Ureter (tissue), 1 donor: Measurements from ENCODE around the gene NCOR2. TPM values are rescaled to one million over a fixed set of nuclear protein-coding genes. Genes with fewer than 3 reads are reported as not detected.
"Not testable (repeated sequence)": the region's sequence is repeated elsewhere in the genome, so short reads cannot be mapped to it uniquely, and the experiment has no call there.

ENCODE experiments used
- DNase-seq: peaks from one replicate; pipeline ENCODE4 v3.0.0-alpha.2; 2020; ENCODE audit warnings: low spot score
- total RNA-seq: library from RNA; stranded (reverse); gene quantifications from one replicate; pipeline ENCODE4 v1.2.4, GENCODE V29; 2023
- donor health status: DM: yes; HTN: yes; CAD: no.

Gene NCOR2
- total RNA-seq, 1 donor from 2014 or later: 200 TPM

DNA sequence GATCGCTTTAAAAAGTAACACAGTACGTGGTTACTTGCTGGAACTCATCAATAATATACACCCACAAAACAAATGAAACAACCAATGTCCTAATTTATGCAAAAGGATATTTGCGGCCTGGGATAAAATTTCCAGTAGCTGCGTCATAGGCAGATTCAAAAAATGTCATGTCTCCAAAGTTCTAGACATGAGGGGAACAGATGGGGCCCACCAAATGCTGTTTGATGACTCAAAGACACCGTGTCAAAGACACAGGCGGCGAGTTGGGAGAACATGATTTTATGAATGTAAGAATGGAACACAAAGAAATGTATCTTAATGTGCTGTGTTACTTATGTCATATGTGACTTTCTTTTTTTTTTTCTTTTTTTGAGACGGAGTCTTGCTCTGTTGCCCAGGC, 34.3 kb upstream of the NCOR2 start:
- no peak for DNase-seq

DNA sequence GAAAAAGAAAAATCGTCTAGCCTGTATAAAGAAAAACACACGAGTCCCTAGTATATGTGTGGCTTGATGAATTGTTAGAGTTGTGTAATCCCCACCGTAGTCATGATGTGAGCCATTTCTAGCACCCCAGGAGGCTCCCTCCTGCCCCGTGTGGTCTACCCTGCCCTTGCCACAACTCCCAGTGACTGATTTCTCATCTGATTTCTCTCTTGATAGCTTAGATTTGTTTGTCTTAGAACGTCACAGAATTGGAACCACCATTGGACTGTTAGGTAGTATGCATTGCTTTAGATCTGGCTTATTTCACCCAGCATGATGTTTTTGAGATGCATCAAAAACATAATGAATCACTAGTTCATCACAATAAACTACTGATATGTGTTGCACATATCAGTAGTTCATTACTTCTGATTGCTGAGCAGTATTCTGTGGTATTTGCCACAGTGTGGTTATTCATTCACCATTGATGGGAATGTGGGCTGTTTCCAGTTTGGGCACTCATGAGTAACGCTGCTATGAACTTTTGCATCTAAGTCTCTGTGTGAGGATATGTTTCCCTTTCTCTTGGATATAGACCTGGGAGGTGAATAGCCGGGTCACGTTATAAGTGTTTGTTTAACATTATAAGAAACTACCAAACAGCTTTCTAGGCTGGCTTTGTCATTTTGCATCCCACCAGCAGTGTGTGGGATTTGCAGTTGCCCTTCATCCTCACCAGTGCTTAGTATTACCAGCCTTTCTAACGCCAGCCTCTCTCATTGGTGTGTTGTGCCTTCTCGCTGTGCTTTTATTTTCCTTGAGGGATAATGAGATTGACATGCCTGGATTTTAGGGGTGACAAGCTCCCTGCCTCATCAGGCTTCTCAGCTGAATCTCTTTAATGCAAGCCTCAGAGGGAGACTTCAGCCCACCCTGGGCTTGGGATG, 31.9 kb upstream of the NCOR2 start:
- no peak for DNase-seq

DNA sequence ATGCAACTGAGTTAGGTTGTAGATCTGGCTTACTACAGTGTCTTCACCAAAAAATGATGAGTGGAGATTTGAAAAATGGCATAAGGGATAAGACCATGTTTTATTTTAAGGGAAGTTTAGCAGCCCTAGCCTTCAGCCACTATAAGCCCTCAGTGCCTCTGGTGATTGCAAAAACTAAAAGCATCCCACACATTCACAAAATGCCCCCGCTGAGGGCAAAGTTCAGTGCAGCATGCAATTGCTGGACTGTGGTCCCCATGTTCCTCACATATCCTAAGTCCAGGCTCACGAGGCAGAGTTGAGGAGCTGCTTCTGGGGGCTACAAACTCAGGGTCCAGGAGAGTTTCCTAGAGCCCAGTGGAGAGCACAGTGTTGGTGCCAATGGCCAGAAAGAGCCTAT, 29.6 kb upstream of the NCOR2 start:
- DNase-seq: no peak

DNA sequence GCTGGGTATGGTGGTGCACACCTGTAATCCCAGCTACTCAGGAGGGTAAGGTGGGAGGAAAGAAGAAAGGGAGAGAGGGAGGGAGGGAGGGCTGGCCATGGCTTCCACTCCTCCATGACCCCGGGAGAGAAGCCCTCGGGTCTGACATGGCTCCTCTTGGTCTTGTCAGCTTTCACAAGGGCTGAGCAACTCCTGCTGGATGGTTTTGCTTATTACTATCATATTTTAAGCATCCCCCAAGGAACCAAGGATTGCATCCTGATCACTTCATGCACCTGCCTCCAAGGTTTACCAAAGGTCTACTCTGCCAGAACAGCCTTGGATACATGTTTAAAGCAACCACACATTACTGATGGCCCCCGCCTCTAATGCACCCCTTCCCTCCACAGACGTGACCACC, 28.0 kb upstream of the NCOR2 start:
- no peak for DNase-seq

DNA sequence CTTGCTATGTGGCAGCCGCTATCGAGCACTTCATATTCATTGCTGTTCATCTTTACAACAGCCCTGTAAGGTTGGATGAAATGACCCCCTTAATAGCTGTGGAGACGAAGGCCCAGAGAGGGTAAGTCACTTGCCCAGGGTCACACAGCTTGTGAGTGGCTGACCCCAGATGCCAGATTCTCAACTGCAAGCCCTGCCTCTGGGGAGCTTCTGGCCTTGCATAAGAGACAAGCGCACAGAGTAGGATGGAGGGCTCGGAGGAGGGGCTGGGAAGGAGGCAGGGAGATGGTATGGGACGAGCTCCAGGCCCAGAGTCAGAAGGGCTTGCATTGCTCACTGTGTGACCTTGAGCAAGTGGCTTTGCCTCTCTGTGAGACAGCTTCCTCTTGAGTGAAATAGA, 27.4 kb upstream of the NCOR2 start:
- no peak for DNase-seq

DNA sequence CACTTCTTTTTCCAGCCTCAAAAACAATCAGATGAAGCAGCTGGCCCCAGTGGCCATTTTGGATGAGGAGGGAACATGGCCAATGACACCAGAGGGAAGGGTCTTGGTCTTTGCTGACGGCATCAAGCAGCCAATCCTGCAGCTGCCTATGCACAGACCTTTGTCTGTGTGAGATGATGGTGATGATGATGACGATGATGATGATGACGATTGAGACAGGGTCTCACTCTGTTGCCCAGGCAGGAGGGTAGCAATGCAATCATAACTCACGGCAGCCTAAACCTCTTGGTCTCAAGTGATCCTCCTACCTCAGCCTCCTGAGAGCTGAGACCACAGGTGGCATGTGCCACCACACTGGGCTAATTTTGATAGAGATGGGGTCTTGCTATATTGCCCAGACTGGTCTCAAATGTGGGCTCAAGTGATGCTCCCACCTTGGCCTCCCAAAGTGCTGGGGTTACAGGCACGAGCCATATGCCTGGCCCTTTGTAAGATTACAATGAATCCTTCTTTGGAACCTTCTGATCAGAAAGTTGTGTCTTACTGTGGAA, 26.5 kb upstream of the NCOR2 start:
- no peak for DNase-seq

DNA sequence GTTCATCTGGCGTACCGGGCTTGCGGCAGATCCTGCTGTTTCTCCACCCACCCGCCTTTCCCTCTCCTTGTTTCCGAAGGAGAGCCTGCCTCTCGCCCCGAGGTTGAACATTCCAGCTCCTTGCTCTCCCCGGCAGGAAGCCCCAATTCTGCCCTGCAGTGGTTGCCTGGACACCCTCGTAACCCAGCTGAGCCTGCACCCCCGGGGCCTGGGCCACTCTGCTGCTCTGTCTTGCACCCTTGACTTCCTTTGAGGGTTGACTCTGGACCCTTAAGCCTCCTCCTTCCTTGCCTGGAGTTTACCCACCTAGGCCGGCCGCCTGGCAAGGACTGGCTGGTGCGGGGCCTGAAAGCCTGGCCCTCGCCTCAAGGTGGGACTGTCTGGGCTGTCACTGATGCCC, 25.8 kb upstream of the NCOR2 start:
- DNase-seq: no peak

DNA sequence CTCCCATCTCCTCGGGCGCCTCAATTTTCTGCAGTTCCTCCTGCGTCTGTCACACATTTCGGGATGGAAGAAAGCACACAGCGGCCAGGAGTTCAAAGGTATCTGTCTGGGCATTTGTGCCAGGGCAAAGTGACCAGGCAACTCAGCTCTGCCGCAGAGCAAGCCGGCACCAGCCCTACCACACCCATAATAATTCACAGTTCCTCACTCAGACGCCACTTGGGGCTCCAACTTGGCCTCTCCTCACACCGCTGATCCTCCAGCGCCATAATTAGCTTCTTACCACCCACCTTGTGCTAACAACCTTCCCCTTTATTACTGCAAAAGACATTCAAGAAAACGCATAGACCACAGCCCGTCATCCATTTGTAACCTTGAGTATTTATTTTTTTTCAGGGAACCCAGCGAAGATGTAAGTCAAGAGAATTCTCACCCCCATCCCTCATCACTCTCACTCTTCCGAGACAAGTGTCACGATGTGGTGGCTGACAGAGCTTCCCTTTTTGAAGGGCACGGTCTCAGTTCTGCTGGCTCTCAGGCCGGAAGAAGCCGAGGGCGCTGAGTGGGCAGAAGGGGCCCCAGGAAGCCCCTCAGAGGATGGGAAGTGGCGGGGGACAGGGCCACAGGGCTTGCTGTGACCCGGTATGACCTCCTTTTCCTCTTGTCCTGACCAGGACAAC, 25.2 kb upstream of the NCOR2 start:
- no peak for DNase-seq

DNA sequence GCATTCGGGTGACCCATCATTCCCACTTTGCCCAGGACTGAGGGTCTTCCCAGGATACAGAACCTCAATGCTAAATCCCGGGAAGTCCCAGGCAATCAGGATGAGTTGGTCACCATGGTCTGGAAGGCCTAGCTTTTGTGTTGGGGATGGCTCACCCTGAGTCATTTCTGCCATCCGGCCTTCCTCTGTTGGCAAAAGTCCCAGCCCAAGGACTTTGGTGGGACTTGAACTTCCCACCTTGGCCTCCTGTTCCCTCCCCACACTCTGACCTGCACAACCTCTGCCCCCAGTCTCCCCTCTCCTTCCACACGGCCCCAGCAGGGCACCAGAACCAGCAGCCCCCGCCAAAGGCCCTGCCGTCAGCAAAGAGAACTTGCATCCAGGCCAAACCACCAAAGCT, 24.6 kb upstream of the NCOR2 start:
- DNase-seq: no peak

DNA sequence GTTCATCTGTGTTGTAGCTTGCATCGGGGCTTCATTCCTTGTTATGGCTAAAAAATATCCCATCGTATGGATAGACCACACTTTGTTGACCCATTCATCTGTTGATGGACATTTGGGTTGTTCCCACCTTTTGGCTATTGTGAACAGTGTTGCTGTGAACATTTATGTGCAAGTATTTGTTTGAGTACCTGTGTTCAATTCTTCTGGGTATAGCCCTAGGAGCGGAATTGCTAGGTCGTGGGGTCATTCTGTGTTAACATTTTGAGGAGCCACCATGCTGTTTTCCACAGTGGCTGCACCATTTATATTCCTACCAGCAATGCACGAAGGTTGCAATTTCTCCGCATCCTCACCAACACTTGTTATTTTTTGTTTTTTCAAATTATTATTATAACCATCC, 23.0 kb upstream of the NCOR2 start:
- DNase-seq: no peak

DNA sequence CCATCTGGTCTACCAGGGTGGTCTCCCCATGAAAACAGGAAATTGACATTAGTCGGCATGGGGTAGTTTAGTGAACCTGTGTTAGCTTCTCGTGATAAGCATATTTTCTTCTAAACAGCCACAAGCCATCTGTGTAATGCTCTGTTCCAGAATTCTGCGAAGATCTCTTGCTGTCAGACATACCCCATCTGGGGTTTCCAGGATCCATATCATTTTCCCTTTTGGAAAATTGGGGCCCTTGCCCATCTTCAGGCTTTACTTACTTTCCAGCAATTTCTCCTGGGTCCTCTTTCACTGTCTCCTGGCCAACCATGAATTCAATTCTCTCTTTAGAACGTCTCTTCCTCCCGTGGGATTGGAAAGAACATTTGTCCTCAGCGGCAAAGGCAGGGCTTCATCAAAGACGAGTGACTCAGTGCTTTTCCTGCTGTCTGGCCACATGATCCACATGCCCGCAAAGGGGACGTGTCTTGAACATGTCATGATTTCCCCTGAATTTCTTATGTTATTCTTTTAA, 21.4 kb upstream of the NCOR2 start:
- no peak for DNase-seq

DNA sequence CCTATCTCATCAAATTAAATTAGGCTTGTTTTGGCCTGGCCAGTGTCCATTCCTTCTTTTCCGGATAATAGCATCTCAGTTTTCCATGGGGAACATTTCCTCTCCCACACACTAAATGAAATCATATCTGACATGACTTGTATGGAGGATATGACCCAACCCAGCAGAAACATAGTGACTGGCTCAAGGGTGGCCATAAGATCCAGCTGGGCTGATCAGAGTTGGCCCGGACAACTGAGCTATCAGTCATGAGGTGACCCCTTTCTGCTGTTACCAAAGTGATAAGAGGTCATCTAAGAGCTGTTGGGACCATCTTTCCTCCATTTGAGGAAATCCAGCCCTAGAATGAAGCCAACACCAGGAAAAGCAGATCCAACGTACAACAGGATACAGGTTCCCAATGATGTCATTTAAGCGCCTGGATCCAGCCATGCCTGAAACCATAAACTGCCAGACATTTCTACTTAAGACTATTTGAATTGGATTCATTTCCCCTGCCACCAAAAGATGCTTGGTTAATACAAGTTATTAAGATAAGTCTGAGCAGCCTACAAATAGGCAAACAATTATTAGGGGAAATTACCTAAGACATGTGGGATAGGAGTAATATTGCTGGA, 20.7 kb upstream of the NCOR2 start:
- DNase-seq: no peak

DNA sequence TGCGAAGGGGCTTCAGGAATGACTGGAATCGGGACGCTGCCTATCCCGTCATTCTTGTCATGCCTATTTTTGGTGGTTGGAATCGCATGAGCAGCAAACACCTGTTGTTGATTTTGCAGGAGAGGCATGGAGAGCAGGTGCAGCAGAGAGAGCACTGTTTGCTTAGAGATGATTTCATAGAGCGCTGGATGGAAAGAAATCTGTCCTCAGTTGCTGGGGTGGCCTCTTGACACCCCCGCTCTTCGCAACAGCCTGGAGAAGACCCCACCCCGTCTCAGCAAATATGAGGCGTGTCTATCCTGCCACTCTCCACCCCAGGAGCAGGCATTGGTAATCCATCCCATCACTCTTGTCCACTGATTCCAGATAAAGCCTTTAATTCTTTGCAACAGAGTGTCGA, 19.3 kb upstream of the NCOR2 start:
- no peak for DNase-seq

DNA sequence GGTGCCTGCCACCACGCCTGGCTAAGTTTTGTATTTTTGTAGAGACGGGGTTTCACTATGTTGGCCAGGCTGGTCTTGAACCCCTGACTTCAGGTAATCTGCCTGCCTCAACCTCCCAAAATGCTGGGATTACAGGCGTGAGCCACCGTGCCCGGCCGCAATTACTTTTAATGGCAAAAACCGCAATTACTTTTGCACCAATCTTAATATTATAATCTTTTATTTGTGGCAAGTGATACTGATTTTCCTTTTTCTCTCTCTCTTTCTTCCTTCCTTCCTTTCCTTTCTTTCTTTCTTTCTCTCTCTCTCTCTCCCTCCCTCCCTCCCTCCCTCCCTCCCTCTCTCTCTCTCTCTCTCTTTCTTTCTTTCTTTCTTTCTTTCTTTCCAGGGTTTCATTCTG, 17.1 kb upstream of the NCOR2 start:
- not testable (repeated sequence) for DNase-seq

DNA sequence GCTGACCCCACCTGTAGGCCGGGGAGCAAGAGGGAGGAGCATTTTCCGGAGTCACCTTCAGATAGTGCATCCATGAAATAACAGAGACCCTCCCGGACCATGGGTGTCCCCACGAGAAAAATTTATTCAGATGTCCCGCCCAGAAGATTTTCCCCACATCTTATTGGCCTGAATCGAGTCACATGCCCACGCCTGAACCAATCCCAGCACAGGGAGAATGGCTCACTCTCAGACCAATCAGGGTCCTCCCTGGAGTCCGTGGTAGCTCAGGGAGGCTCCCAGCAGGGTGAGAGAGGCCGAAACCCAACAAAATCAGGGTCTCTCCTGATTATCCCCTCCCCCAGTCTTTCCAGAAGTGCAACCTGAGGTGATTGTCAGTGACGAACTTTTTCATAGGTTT, 16.4 kb upstream of the NCOR2 start:
- no peak for DNase-seq

DNA sequence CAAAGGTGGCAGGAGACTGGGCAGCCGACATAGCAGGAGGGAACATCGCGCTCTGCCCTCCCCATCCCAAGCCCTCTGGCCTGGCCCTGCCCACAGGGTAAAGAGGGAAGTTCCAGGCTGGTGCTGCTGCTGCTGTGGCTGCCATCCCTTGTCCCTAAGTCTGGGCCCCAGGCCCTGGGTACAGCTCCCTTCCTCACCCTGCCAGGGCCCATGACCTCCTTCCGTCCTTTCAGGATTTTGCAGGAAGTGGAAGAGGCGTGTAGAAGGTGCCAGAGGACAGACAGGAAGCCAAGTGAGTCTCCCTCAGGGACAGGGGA, 14.7 kb upstream of the NCOR2 start:
- DNase-seq: no peak

DNA sequence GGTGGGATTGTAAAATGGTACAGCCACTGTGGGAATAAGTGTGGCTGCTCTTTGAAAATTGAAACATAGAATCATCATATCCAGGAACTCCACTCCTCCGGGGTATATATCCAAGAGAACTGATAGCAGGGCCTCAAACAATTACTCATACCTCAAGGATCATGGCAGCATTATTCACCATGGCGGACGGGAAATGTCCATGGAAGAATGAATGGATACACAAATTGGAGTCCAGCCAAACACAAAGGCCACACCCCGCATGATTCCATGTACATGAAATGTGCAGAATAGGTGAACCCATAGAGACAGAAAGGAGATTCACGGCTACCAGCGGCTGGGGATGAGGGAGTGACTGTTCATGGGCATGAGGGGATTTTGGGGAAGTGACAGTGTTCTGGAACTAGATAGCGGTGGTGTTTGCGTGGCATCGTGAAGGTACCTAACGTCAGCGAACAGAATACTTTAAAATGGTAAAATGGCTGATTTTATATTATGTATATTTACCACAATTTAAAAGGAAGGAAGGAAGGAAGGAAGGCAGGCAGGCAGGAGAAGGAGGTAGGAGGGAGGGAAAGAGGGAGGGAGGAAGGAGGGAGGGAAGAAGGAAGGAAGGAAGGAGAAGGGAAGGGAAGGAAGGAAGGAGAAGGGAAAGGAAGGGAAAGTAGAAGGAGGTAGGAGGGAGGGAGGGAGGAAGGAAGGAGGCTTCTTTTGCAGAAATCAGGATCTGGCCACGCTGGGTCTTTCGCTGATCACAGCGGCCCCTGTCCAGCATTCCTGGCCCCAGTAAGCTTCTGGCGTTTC, 14.1 kb upstream of the NCOR2 start:
- DNase-seq: no peak

DNA sequence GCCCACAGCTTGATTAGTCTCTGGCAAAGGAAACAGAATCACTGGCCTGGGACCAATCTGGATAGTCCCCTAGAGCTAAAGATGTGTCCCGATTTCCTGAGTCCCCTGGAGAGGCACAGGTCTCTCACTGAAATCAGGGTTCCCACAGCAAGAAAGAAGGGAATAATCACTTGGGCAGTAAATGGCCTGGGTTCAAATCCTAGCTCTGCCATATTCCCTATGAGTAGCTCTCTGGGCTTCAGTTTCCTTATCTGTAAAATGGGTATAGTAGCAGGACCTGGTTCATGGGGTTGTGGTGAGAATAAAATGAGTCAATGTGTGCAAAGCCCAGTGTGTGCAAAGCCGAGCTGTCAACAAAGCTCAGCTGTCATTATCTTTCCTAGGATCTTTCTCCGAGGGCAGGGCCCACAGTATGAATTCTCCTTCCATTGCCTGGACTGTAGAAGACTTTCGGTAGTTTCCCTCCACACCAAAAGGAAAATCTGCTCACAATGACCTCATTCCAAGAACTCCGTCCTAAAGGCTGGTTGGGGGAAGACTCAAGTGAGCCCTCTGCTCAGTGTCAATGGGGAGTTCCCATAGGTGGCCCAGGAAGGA, 12.6 kb upstream of the NCOR2 start:
- no peak for DNase-seq

DNA sequence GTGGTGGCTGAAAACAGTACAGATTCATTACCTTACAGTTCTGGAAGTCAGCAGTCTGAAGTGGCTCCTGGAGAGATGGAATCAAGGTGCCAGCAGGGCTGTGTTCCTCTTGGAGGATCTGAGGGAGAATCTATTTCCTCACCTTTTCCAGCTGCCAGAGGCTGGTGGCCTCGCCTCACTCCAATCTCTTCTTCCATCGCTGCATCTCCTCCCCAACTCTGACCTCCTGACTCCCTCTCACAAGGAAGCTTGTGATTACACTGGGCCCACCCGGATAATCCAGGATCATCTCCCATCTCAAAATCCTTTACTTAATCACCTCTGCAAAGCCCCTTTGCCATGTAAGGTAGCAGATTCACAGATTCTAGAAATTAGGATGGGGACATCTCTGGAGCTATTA, 11.4 kb upstream of the NCOR2 start:
- DNase-seq: no peak

DNA sequence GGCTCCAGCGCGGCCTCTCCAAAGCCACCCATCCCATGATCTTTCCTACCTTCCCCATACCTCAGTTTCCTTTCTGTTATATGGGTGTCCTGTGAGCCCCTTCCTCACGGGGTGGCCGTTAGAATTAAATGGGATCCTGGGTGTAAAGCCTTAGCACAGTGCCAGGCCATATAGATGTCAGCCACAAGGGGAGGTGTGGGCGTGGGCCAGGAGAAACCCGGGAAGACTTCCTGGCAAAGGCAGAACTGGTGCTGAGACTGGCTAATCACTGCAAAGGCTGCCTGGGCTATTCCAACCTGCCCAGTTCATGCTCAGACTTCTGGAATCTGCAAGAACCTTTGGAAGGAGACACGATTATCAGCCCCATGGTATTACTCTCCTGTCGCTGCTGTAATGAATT, 11.0 kb upstream of the NCOR2 start:
- DNase-seq: no peak

DNA sequence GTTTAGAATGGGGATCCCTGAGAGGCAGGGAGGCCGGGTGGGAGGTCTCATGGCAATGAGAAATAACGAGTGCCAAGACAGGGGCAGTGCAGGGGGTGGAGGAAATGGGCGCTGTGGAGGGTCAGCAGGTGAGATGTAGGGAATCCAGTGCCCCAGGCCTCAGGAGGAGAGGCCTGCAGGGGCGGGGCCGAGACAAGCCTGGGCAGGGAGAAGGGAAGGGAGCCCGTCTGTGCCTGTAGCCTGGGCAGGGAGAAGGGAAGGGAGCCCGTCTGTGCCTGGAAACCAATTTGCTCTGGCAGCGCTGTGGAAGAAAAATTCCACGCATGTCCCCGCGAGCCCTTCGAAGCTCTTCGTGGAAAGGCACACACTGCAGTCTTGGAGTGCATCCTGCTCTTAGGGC, 10.6 kb upstream of the NCOR2 start:
- DNase-seq: peak; percentile 72
